ENCODE data around the gene HSPA1B.
"Not testable (repeated sequence)": the region's sequence is repeated elsewhere in the genome, so short reads cannot be mapped to it uniquely, and the experiment has no call there.

The HSPA1B gene

DNA sequence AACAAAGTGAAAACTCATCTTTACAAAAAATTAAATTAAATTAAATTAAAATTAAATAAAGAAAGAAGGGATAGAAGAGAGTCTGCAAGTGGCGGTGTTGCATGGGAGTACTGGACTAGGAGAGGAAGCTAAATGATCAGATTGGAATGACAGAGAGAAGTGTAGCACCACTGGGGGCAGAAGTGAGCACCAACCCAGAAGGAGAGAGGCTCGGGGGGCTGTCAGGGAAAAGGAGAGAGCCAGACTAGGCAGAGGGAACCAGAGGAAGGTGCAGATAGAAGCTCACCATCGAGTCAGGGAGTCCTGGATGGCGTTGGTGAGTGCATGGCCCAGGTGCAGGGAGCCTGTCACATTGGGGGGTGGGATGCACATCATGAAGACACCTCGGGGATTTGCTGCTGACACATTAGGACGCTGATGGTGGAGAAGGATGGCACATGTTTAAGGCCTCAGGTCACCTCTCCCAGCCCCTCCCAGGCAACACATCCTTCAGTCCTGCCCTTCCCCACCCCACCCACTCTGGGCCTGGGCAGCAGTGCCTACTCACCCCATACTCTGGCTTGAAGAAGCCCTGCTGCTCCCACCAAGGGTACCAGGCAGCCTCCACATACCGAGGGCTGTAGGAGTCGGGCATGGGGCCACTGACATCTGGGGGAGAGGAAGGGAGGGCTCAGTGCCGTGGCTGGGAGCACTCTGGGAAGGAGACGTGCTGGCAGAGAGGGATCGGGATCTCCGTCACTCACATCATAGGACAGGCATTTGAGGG is 36.0 kb upstream of the HSPA1B start:
- peak in 1 of 2 experiments; percentile 39 for DNase-seq (ENCODE audit: low read depth in 1 of 2, low spot score in 1 of 2)
- Histone ChIP-seq H3K4me3 (replicated peaks; ENCODE audit: insufficient read depth, low read length) (no peak overlapping the region), H3K27ac (replicated peaks) (no peak overlapping the region), H3K27me3 (ENCODE audit: insufficient read depth, poor library complexity, severe bottlenecking) (no peaks in the 10 kb centered on the region)
- TF ChIP-seq, protein P1, sequence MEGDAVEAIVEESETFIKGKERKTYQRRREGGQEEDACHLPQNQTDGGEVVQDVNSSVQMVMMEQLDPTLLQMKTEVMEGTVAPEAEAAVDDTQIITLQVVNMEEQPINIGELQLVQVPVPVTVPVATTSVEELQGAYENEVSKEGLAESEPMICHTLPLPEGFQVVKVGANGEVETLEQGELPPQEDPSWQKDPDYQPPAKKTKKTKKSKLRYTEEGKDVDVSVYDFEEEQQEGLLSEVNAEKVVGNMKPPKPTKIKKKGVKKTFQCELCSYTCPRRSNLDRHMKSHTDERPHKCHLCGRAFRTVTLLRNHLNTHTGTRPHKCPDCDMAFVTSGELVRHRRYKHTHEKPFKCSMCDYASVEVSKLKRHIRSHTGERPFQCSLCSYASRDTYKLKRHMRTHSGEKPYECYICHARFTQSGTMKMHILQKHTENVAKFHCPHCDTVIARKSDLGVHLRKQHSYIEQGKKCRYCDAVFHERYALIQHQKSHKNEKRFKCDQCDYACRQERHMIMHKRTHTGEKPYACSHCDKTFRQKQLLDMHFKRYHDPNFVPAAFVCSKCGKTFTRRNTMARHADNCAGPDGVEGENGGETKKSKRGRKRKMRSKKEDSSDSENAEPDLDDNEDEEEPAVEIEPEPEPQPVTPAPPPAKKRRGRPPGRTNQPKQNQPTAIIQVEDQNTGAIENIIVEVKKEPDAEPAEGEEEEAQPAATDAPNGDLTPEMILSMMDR (IDR thresholded peaks at IDR 0.05; ENCODE audit: insufficient read depth, low read length): peak; percentile 39
- TF ChIP-seq SPI1 (IDR thresholded peaks at IDR 0.05; ENCODE audit: borderline replicate concordance, low read depth): peak; percentile 11; the same call in 1 of the 2 replicates
- no peak for TF ChIP-seq GABPA (IDR thresholded peaks at IDR 0.05; ENCODE audit: low read depth)
- no peak for TF ChIP-seq POLR2AphosphoS5 (IDR thresholded peaks at IDR 0.05; ENCODE audit: low read depth)

DNA sequence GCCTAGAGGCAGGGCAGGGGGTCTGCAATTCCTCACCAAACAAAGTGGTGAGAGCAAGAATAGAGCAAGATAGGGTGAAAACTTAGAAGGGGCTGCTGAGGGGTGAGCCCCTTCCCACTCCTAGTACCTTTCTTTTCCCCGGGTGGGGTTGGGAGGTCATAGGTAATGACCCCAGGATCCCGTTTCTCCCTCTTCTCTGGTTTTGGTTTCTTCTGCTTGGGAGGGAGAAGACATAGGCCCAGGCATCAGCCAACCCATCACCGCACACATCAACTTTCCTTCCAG is 35.5 kb upstream of the HSPA1B start:
- TF ChIP-seq, protein P1 (IDR thresholded peaks at IDR 0.05; ENCODE audit: insufficient read depth, low read length): no peak
- TF ChIP-seq, protein P2, sequence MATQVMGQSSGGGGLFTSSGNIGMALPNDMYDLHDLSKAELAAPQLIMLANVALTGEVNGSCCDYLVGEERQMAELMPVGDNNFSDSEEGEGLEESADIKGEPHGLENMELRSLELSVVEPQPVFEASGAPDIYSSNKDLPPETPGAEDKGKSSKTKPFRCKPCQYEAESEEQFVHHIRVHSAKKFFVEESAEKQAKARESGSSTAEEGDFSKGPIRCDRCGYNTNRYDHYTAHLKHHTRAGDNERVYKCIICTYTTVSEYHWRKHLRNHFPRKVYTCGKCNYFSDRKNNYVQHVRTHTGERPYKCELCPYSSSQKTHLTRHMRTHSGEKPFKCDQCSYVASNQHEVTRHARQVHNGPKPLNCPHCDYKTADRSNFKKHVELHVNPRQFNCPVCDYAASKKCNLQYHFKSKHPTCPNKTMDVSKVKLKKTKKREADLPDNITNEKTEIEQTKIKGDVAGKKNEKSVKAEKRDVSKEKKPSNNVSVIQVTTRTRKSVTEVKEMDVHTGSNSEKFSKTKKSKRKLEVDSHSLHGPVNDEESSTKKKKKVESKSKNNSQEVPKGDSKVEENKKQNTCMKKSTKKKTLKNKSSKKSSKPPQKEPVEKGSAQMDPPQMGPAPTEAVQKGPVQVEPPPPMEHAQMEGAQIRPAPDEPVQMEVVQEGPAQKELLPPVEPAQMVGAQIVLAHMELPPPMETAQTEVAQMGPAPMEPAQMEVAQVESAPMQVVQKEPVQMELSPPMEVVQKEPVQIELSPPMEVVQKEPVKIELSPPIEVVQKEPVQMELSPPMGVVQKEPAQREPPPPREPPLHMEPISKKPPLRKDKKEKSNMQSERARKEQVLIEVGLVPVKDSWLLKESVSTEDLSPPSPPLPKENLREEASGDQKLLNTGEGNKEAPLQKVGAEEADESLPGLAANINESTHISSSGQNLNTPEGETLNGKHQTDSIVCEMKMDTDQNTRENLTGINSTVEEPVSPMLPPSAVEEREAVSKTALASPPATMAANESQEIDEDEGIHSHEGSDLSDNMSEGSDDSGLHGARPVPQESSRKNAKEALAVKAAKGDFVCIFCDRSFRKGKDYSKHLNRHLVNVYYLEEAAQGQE (IDR thresholded peaks at IDR 0.05; ENCODE audit: insufficient replicate concordance, low read depth): no peak
- TF ChIP-seq SPI1 (IDR thresholded peaks at IDR 0.05; ENCODE audit: borderline replicate concordance, low read depth) (no peak), GABPA (IDR thresholded peaks at IDR 0.05; ENCODE audit: low read depth) (no peak), POLR2AphosphoS5 (IDR thresholded peaks at IDR 0.05; ENCODE audit: low read depth) (no peak)
- H3K27me3 ChIP-seq (ENCODE audit: insufficient read depth, poor library complexity, severe bottlenecking): no peaks in the 10 kb centered on the region
- no peak overlapping the region for H3K27ac ChIP-seq (replicated peaks)
- no peak overlapping the region for H3K4me3 ChIP-seq (replicated peaks; ENCODE audit: insufficient read depth, low read length)
- DNase-seq (ENCODE audit: low read depth in 1 of 2, low spot score in 1 of 2): no peak

DNA sequence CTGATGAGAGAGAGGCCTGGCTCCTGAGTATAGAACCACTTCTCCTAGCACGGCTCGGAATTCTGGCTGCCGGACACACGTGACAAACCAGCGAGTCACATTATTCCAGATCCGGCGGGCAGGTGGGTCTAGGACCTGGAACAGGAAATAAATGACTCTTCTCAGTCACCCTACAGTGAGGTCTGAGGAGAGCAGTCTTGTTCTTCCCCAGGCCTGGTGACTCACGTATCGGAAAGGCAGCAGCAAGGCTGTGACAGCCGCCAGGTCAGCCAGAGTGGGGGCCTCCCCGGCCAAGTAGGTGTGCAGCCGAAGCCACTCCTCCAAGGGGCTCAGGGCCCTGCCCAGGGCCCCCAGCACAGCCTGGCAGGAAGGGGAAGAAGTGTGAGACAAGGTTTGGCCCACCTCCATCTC is 34.8 kb upstream of the HSPA1B start:
- DNase-seq (ENCODE audit: low read depth in 1 of 2, low spot score in 1 of 2): no peak
- Histone ChIP-seq H3K4me3 (replicated peaks; ENCODE audit: insufficient read depth, low read length) (no peak overlapping the region), H3K27me3 (ENCODE audit: insufficient read depth, poor library complexity, severe bottlenecking) (no peaks in the 10 kb centered on the region), H3K27ac (replicated peaks) (no peak overlapping the region)
- TF ChIP-seq POLR2AphosphoS5 (IDR thresholded peaks at IDR 0.05; ENCODE audit: low read depth) (no peak), SPI1 (IDR thresholded peaks at IDR 0.05; ENCODE audit: borderline replicate concordance, low read depth) (no peak), GABPA (IDR thresholded peaks at IDR 0.05; ENCODE audit: low read depth) (no peak)
- TF ChIP-seq, protein P2 (IDR thresholded peaks at IDR 0.05; ENCODE audit: insufficient replicate concordance, low read depth): no peak
- TF ChIP-seq, protein P1 (IDR thresholded peaks at IDR 0.05; ENCODE audit: insufficient read depth, low read length): no peak

DNA sequence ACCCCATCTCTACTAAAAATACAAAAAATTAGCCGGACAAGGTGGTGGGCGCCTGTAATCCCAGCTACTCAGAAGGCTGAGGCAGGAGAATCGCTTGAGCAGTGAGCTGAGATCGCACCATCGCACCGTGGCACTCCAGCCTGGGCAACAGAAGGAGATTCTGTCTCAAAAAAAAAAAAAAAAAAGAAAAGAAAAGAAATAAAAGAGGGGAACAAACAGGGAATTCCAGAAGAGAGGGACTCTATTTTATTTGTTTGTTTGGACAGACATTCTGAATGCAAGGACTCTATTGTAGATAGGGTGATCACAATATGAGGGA is 33.7 kb upstream of the HSPA1B start:
- H3K27ac ChIP-seq (replicated peaks): not testable (repeated sequence)

More for the DNA sequence above, 33.7 kb upstream of the HSPA1B start:
- H3K27me3 ChIP-seq (ENCODE audit: insufficient read depth, poor library complexity, severe bottlenecking); DNase-seq (ENCODE audit: low read depth in 1 of 2, low spot score in 1 of 2): not testable (repeated sequence)
- H3K4me3 ChIP-seq (replicated peaks; ENCODE audit: insufficient read depth, low read length): peak overlapping the region; percentile 85
